ENCODE data around the gene CD7.

CD7 gene

DNA sequence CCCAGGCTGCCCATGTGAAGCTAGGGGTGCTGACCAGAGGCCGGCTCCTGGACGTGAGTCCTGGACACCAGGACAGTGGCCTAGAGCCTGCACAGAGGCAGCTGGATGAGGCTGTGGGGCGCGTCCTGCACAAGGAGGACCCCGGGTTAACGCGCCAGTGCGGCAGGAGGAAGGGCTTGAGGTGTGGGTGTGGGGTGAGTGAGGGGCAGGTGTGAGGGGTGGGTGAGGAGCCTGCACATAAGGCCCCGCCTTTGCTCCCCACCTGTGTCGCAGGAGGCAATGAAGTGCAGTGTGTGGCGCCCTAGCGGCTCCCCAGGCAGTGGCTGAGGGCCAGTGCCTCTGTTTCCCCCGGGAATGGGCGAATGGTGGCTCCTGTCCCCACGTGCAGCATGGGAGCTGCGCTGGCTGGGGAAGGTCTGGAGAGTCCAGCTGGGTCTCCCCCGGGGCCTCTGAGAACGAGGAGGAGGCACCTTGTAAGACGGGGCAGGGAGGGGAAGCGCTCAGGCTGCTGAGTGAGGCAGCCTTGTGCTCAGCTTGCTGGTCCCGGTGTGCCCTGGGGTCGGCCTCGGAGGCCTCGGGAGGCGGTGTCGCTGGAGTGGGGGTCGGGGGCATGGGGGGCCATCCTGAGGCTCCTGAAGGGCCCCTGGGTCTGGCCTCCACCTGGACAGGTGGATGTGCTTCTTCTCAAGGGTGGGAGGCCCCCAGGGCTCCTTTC is 3.2 kb downstream of the CD7 start:
- no peak for DNase-seq

DNA sequence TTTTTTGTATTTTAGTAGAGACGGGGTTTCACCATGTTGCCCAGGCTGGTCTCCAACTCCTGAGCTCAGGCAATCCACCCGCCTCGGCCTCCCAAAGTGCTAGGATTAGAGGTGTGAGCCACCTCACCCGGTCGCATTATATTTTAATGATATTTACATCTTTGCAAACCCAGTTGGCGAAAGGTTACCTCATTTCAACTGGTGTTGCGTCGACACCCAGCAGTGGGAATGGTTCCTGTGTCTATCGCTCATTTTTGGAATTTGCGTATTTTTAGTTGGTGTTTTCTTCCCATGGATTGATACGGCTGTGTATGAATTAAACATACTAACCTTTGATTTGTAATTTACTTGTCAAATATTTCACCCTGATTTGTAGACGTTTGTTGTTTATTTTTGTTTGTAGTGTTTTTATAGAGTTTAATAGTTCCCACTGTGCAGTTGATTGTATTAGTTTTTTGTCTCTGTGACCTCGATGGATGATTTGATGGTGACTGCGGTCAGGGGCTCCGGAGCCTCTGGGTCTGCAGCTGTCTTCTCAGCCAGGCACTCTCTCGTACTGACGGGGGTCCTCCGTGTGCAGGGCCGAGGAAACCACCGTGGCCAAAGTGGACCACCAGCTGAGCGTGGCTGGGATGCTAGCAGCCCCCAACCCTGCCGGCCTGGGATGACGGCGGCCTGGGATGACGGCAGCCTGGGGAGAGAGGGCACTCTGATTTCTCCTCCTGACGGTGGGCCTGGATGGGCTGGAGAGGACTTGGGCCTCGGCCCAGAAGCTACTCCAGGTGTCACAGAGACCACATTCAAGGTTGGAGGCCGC is 4.0 kb downstream of the CD7 start:
- no peak for DNase-seq

DNA sequence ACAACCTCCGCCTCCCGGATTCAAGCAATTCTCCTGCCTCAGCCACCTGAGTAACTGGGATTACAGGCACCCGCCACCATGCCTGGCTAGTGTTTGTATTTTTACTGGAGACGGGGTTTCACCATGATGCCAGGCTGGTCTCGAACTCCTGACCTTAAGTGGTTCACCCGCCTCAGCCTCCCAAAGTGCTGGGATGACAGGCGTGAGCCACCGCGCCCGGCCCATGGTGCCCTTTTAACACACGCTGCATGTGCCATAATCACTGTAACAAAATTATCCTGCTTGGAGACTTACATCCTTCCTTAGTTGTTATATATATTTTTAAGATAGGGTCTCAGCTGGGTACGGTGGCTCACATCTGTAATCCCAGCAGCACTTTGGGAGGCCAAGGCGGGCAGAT is 5.4 kb downstream of the CD7 start:
- no peak for DNase-seq

DNA sequence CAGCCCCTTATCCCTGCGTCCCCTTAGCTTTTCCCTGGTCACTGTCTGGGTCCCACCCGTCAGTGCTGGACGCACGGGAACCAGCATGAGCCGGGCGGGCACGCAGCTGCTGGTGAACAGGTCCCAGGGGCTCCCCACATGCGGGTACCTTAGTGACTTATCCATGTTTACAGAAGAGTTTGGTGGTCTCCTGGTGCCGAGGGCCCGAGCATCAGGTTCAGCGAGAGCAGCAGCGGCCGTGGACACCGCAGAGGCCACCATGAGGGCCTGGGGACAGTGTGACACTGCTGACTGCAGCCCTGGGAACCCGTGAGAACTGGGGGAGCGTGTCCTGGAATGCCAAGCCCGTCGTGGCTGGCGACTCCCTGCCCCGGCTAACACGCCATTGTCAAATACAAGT is 6.5 kb downstream of the CD7 start:
- no peak for DNase-seq

DNA sequence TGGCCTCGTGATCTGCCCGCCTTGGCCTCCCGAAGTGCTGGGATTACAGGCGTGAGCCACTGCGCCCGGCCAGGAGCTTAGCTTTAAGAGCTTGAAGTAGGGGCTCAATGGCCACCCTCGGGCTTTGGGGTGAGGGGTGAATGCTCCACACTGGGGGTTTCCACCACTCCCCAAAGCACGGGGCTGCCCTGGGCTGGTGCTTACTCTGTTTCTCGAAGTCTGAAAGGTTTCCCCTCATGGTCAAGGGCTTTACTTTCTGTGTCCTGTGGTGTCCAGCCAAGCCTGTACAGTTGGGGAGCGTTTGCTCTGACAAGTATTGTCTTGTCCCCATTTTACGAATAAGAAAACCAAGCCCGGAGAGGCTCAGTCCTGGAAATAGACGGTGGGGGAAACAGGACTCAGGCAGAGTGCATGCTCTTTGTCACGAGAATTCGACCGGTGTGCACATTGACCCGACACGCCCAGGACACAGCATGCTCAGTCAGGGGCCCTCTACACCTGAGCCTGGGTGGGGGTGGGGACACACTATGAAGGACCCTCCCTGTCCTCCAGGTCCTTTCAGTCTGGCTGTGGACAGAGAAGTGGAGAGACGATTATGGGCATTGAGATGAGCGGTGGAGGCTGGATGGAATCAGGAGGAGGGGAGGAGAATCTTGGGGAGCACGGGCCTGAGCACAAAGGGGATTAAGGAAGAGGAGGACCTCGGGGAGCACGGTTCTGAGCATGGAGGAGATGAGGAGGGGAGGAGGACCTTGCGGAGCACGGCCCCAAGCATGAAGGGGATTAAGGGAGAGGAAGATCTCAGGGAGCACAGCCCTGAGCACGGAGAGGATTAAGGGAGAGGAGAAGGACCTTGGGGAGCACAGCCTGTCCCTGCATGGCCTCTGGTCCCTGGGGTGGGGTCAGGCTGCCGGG is 7.5 kb downstream of the CD7 start:
- DNase-seq = no peak

DNA sequence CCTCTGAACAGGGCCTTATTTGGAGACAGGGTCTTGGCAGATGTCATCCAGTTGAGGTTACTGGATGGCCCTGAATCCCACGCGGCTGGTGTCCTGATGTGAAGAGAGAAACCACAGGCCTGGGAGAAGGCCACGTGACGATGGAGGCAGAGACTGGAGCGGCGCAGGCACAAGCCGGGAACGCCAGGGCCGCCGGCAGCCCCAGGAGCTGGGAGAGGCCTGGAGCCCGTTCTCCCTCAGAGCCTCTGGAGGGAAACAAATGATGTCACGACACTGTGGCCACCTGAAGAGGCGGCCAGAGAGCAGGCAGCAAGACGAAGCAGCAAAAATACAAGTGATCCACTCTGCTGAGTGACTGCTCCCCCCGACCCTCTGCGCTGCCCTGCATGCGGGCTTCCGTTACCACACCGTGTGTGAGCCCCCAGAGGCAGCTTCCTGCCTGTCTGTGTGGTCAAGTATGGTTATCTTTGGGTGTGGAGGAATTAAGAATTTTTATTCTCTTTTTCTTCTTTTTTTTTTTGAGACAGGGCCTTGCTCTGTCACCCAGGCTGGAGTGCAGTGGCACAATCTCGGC is 11.6 kb downstream of the CD7 start:
- DNase-seq = no peak

DNA sequence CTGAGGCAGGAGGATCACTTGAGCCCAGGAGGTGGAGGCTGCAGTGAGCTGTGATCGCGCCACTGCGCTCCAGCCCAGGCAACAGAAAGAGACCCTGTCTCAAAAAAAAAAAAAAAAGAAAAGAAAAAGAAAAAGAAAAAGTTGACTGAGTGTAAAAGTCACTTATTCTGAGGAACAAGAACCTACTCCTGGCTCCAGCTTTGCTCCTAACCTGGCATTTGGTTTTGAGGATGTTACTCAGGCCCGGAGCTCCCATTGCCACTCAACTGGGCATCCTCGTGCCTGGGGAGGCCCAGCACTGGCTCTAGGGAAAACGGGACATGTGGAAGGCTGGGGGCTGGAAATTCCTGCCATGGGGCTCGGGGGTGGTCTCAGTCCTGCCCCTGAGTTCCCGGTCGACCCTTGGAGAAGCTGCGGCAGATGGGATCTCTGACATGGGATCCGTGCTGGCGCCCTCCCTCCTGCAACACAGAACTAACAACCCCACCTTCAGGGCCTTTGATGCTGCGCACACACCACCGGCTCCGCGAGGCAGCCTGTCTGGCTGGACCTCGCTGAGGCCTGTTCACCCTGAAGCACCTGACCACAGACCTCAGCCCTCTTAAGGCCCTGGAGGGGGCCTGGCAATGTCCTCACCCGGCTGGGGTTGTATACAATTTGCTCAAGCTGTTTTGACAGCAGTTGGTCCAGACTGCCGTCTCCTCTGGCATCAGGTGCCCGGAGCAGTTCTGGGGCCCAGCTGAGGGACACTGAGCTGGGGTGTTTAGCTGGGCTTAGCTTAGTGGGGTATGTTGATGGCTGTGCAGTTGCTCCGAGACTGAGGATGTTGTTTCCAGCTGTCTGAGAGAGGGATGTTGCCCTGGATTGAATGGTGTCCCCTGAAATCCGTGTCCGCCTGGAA is 12.3 kb downstream of the CD7 start:
- no peak for DNase-seq

DNA sequence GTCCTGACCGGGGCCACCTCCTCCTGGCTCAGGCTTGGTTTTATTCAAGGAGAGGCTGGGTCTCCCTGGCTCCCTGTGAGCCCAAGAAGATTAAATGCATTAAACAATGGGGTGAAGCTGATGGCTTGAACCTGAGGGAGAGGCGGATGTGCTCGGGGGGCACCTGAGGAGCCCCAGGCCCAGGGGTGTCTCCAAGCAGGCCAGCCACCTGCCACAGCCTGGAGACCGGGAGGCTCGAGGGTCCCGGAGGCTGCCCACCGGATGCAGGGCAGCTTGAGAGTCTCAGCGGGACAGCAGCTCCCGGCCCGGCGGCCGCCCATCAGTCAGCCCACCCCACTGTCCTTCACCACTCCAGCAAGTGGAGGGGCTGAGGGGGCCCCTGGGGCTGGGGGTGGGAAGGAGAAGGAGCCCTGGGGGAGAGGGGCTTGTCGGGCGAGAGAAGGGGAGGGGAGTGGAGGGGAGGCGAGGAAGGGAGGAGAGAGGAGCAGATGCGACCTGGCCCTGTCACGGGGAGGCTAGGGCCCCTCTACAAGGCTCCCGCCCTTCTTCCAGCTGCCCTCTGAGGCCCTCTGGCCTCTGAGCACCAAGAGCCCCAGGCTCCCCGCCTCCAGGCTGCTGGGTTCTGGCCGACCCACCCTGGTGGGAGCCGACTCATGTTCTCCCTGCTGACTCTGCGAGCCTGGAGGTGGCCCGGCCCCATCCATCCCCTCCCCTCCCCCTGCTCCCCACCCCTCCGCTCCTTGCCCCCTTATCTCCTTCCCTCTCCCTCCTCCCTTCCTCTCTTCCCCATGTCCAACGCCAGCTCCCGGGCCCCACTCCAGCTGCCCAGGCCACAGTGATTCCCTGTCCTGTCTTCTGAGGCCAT is 13.2 kb downstream of the CD7 start:
- DNase-seq = no peak

DNA sequence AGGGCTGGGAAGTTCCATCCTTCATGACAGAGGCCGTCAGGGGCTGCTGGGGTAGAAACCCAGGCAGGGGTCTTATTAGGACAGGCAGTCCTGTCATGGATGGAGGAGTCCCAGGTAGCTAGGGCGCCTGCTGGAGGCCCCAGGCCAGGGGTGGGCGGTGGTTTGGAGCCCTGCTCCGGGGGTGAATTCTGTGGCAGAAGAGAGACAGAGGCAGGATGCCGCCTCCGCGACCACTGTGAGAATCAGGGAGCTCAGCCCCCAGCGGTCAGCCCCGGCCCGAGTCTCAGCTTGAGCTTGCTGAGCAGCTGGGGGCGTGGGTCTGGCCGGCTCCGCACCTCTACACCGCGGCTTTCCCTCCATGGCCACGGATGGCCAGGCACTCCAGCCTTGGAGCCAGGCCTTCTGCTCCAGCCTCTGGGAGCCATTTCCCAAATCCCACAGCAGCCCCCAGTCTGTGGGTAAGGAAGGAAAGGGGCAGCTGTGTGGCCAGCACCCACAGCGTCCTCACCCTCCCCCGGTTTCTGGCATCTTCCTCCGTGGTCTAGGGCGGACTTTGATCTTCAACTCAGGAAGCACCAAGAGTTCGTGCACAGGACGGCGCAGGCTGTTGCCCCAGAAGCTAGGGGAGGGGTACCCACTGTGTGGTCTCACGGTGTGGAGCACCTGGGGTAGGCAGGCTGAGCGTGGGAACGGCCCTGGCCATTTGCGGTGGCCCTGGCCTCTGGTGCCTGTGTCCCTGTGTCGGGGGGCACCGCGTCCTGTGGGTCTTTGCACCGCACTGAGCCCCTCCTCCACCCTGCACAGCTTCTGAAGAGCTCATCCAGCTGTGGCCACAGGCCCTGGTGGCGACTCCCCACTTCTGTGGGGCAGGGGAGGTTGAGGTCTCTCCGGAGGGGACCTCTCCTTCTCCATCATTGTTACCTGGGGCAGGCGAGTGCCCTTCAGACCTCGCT is 14.1 kb downstream of the CD7 start:
- no peak for DNase-seq

DNA sequence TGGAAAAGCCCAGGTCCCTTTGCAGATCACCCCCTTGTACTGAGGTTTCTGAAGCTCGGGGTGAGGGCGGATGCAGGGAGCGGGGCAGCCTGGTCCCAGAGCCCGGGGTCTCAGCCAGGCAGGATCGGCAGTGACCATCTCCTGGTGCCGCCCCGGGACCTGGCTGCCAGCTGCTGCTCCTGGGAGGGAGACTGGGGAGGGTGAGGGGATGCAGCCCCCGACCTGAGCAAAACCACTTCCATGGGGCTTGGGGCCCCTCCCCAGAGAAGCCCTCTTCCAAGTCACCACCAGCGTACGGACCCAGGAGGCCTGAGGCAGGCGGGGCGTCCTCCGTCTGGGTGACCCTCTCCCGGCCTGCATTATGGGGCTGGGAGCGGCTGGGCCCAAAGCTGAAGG is 14.8 kb downstream of the CD7 start:
- no peak for DNase-seq

DNA sequence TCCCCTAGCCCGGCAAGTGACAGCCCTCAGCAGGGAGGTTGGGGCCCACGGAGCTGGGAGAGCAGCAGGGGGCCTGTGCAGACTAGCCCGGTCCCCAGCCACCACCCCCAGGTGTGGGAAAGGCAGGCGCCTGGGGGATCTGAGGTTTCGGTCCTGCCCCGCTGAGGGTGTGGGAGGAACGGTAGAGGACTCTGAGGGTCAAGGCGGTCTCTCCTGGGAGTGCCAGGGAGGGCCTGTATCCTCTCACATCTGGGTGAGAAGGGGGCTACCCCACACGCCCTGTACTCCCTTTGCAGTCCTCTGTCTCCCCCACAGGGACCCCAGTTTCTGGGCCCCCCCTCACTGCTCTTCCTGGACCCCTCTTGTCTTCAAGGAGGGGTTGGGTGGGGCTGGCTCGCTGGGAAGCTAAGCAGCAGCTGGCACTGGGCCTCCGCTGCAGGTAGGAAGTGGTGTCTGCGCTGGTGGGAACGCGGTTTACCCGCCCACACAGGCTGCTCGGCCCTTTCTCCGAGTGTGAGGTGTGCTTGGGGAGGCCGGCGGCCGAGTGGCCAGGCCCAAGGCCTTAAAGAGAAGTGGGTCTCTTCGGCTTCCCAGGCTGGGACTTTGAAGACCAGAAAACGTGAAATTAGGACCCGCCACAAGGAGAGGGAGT is 15.4 kb downstream of the CD7 start:
- DNase-seq = no peak

DNA sequence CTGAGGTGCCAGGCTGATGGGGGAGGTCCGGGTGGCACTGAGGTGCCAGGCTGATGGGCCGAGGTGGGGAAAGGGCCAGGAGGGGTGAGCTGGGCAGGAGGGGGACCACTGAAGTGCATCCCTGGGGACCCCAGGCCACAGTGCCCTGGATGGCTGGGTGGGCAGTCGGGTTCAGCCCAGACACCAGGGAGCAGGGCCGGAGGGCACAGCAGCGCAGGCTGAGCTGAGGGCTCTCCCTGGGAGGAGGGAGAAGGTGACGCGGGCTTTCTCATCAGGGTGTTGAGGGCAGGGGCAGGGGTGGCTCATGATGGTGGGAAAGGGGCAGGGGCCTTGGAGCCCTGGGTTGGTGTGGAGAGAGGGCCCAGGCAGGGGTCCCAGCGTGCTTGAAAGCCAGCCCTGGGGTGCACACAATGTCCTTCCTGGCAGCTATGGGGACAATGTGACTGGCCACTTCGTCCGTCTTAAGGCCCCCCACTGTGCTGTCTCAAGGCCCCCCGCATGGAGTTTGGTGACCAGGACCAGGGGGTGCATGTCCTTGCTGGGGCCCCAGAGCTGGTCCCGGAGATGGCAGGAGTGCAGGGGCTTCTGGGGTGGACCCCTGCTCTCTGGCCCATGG is 16.0 kb downstream of the CD7 start:
- no peak for DNase-seq

DNA sequence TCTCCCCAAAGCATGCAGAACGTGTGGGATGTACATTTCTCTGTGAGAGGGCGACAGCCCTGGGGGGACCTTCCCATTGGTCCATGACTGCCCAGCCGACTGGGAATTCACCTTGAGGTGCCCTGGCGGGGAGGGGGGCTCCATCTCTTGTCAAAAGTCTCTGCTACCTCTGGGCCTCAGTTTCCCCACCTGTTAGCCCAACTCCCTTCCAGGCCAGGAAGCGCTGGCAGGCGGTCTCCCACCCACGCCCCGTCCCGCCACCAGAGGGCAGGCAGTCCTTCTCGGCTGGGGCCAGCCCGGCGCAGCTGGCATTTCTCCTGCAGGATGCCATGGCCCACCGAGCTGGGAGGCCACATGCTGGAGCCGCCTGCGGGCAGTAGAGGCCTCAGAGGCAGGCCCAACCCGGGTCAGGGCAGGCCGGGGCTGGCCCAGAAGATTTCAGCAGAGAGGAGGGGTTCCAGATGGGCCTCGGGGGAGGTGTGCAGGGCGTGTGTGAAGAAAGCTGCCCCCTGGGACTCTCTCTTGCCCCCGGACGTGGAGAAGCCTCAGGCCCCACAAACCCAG is 16.6 kb downstream of the CD7 start:
- DNase-seq = no peak

DNA sequence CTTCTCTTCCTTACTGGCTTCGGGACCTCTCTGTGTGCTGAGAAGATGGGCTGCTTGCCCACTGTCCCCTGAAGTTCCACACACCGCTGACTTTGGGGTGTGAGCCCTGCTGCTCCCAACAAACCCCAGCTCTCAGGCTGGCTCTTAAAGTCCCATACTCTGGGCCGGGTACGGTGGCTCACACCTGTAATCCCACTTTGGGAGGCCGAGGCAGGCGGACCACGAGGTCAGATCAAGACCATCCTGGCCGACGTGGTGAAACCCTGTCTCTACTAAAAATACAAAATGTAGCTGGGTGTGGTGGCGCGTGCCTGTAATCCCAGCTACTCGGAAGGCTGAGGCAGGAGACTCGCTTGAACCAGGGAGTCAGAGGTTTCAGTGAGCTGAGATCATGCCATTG is 17.2 kb downstream of the CD7 start:
- DNase-seq = no peak

DNA sequence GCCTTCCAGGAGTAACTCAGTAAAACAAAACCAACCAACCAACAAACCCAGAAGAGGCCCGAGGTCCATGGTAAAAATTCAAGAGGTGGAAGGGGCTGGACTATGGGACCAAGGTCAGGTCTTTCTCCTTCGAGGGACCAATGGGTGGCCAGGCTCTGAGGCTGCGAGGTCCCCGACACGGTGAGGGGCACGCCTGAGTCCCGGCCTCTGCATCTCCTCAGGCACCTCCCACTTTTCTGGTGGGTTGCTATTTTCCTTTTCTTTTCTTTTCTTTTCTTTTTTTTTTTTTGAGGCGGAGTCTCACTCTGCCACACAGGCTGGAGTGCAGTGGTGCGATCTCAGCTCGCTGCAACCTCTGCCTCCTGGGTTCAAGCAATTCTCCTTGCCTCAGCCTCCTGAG is 18.0 kb downstream of the CD7 start:
- DNase-seq = no peak

DNA sequence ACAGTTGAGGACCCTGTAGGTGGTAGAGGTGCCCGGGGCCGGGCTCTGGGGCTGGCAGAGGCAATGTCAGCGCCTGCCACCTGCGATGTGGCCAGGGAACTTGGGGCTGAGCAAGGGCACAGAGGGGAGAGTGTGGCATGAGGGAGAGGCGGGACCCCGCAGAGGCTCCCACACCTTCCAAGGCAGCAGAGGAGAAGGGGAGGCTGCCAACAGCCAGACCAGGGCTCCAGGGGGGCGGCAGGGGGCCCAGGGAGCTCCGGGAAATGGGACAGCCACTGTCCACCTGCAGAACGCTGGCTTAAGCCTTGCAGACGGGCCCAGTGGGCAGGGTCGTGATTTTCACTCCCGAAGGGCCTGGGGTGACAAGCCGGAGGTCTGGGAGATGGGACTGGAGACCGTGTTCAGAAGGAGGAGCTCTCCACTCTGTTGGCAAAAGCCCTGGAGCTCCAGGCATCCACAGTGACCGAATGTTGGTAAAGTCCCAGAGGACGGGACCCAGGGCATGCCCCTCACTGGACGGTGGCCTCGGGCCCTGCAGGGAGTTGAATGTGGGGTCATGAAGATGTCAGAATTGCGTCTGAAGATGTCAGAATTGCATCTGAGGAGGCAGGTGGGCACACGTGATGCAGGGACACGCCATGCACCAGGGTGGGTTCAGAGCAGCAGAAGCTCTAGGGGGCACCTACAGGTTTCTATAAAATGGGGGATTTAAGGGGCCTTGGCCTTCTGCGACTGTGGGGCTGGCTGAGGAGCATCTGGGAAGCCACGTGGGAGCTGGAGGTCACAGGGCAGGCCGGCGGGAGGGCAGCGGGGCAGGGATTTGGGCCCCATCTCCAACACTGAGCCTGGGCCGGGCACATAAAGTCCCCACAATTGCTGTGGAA is 18.6 kb downstream of the CD7 start:
- no peak for DNase-seq

Data from amniotic stem cell (primary cell).